Endodermal cell (in vitro differentiated cells): ENCODE data around the gene MCF2. TPM values are rescaled to one million over a fixed set of nuclear protein-coding genes. Genes with fewer than 3 reads are reported as not detected.

ENCODE experiments used
- DNase-seq: peaks from one replicate; pipeline ENCODE4 v3.0.0-alpha.2; 2017
- H3K27ac ChIP-seq: 2 replicates; pipeline ENCODE4 v1.5.1; 2013; ENCODE audit warnings: mild to moderate bottlenecking, low read depth, low read length, moderate library complexity
- H3K27me3 ChIP-seq: 2 replicates; pipeline ENCODE4 v1.6.1; 2013; ENCODE audit warnings: mild to moderate bottlenecking, low read length, moderate library complexity; ENCODE audit not compliant: insufficient read depth, control insufficient read depth, poor library complexity, severe bottlenecking
- H3K36me3 ChIP-seq: 2 replicates; pipeline ENCODE4 v1.7.0; 2013; ENCODE audit warnings: mild to moderate bottlenecking, low read length, moderate library complexity; ENCODE audit not compliant: control insufficient read depth, insufficient read depth
- H3K4me1 ChIP-seq: one replicate; pipeline ENCODE4 v1.7.0; 2013; ENCODE audit warnings: low read length; ENCODE audit not compliant: control insufficient read depth, insufficient read depth
- H3K4me3 ChIP-seq: 2 replicates; pipeline ENCODE4 v1.5.1; 2013; ENCODE audit warnings: mild to moderate bottlenecking, low read length, moderate library complexity
- H3K9ac ChIP-seq: 2 replicates; pipeline ENCODE4 v1.6.1; 2013; ENCODE audit warnings: mild to moderate bottlenecking, low read length, moderate library complexity; ENCODE audit not compliant: poor library complexity, severe bottlenecking; ENCODE audit errors: extremely low read depth
- H3K9me3 ChIP-seq: 2 replicates; pipeline ENCODE4 v1.6.1; 2013; ENCODE audit warnings: mild to moderate bottlenecking, low read length, moderate library complexity; ENCODE audit not compliant: control insufficient read depth
- H3K27ac Mint-ChIP-seq: 2 replicates; pipeline ENCODE4 v1.8.0; 2020; ENCODE audit warnings: mixed read lengths
- H3K27me3 Mint-ChIP-seq: 2 replicates; pipeline ENCODE4 v1.8.0; 2021; ENCODE audit warnings: mild to moderate bottlenecking, mixed read lengths; ENCODE audit not compliant: insufficient read depth
- H3K36me3 Mint-ChIP-seq: 2 replicates; pipeline ENCODE4 v1.8.0; 2020; ENCODE audit warnings: low read depth, mixed read lengths
- H3K4me1 Mint-ChIP-seq: 2 replicates; pipeline ENCODE4 v1.8.0; 2020; ENCODE audit warnings: mixed read lengths
- H3K4me3 Mint-ChIP-seq: 2 replicates; pipeline ENCODE4 v1.8.0; 2020; ENCODE audit warnings: mild to moderate bottlenecking, moderate library complexity, mixed read lengths
- H3K9me3 Mint-ChIP-seq: 2 replicates; pipeline ENCODE4 v1.8.0; 2020; ENCODE audit warnings: mild to moderate bottlenecking, mixed read lengths
- CTCF ChIP-seq: fragments of 200-600 bp; sonication (generic); conservative IDR thresholded peaks from 2 replicates; pipeline ENCODE4 v1.5.0; 2021; ENCODE audit warnings: antibody characterized with exemption, mild to moderate bottlenecking
- WGBS, 2 experiments: methylation state at CpG; one replicate each; pipeline versions ENCODE4 v1.1.5 to v1.1.7; 2013; ENCODE audit warnings: missing lambda C conversion rate in 2 of 2, mixed read lengths in 1 of 2; ENCODE audit not compliant: insufficient coverage in 1 of 2, insufficient read length in 1 of 2; 5-methylcytosine and 5-hydroxymethylcytosine counted together
- total RNA-seq, 2 donors: library from RNA; stranded (reverse); fragmentation: NEBNext Ultra II Directional in 1 of 2; extraction: Animal tissue kit (Norgen Biotek cat#: 25700) in 1 of 2; gene quantifications; 2 replicates in 1 of 2; 3 replicates in 1 of 2; pipeline ENCODE4 v1.2.1, GENCODE V29; 2021

Gene MCF2
- total RNA-seq, 2 donors from 2014 or later, result 1.1 to 2.1 TPM

GRCh38 chrX:139720979-139721378 is 13.0 kb upstream of the MCF2 start:
- Mint-ChIP-seq H3K27me3 (no peaks in the 10 kb centered on the region), H3K4me1 (peaks cover 19% of the 10 kb centered on the region), H3K36me3 (peaks cover 13% of the 10 kb centered on the region), H3K4me3 (no peak overlapping the region), H3K27ac (peak overlapping the region; percentile 77), H3K9me3 (no peaks in the 10 kb centered on the region)
- H3K27me3 ChIP-seq, result no peaks in the 10 kb centered on the region
- H3K9me3 ChIP-seq, result peaks cover 6% of the 10 kb centered on the region
- H3K9ac ChIP-seq, result no peak overlapping the region
- no peaks in the 10 kb centered on the region for H3K4me1 ChIP-seq
- no peak for DNase-seq
- H3K36me3 ChIP-seq, result no peaks in the 10 kb centered on the region
- WGBS, 2 experiments, result 97 to 100% methylated on average over 3 to 6 of the region's 6 CpGs
- no peak overlapping the region for H3K27ac ChIP-seq
- H3K4me3 ChIP-seq, result no peak overlapping the region
- no peak for TF ChIP-seq CTCF

GRCh38 chrX:139720136-139720535 is 12.2 kb upstream of the MCF2 start:
- Histone ChIP-seq H3K36me3 (no peaks in the 10 kb centered on the region), H3K27ac (peak overlapping the region; percentile 70), H3K9ac (no peak overlapping the region), H3K4me3 (no peak overlapping the region), H3K4me1 (no peaks in the 10 kb centered on the region), H3K9me3 (peaks cover 6% of the 10 kb centered on the region), H3K27me3 (no peaks in the 10 kb centered on the region)
- H3K27ac Mint-ChIP-seq, result peak overlapping the region; percentile 97
- peak; percentile 83 for DNase-seq
- peaks cover 19% of the 10 kb centered on the region for H3K4me1 Mint-ChIP-seq
- peak overlapping the region; percentile 21 for H3K4me3 Mint-ChIP-seq
- peaks cover 13% of the 10 kb centered on the region for H3K36me3 Mint-ChIP-seq
- no peak for TF ChIP-seq CTCF
- 28% methylated on average over 5 of the region's 5 CpGs; no CpG with 5 or more reads in 1 of the 2 experiments for WGBS, 2 experiments
- no peaks in the 10 kb centered on the region for H3K9me3 Mint-ChIP-seq
- H3K27me3 Mint-ChIP-seq, result no peaks in the 10 kb centered on the region

GRCh38 chrX:139702658-139703057 is 5.3 kb downstream of the MCF2 start:
- Histone ChIP-seq H3K27me3 (no peaks in the 10 kb centered on the region), H3K4me3 (no peak overlapping the region), H3K27ac (no peak overlapping the region), H3K36me3 (no peaks in the 10 kb centered on the region), H3K9me3 (no peaks in the 10 kb centered on the region), H3K9ac (no peak overlapping the region), H3K4me1 (no peaks in the 10 kb centered on the region)
- peaks cover 2% of the 10 kb centered on the region for H3K9me3 Mint-ChIP-seq
- DNase-seq, result no peak
- peaks cover 4% of the 10 kb centered on the region for H3K4me1 Mint-ChIP-seq
- TF ChIP-seq CTCF, result no peak
- H3K4me3 Mint-ChIP-seq, result no peak overlapping the region
- no peak overlapping the region for H3K27ac Mint-ChIP-seq
- H3K27me3 Mint-ChIP-seq, result peaks cover 2% of the 10 kb centered on the region
- H3K36me3 Mint-ChIP-seq, result no peaks in the 10 kb centered on the region
- WGBS, 2 experiments, result 88 to 91% methylated on average over 1 to 3 of the region's 3 CpGs
